ENCODE measurements around the gene TMEM132E. TPM values are rescaled to one million over a fixed set of nuclear protein-coding genes. Genes with fewer than 3 reads are reported as not detected.

The TMEM132E gene
- total and polyA plus RNA-seq, 2 of the 8 experiments (the other 6 are each of a cell fraction or from before 2014, with no cell fraction given) = 0.45 to 0.60 TPM

DNA sequence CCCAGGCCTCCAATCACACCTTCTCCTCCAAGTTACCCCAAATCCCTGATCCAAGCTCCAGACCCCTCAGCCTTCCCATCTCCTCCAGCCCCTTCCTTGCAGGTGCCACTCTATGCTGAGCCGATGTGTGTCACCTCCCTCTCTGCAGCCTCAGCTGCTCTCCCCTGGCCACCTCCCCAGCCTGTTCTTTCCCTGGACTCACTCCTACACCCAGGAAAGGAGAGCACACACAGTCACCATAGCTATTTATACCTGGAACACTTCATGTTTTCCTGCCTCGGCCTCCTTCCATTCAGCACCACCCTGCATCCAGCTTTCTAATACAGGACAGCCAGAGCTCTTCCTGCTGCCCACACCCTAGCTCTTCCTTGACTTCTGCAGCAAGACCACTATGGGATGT is 12.5 kb upstream of the TMEM132E start (continued):
- TF ChIP-seq CHD1 (IDR thresholded peaks at IDR 0.05; ENCODE audit: low read depth, low read length) (no peak), CEBPB (IDR thresholded peaks at IDR 0.05; ENCODE audit: low read depth, low read length) (no peak), CBX5 (IDR thresholded peaks at IDR 0.05; ENCODE audit: low read depth, low read length) (no peak)
- TF ChIP-seq, protein P1, sequence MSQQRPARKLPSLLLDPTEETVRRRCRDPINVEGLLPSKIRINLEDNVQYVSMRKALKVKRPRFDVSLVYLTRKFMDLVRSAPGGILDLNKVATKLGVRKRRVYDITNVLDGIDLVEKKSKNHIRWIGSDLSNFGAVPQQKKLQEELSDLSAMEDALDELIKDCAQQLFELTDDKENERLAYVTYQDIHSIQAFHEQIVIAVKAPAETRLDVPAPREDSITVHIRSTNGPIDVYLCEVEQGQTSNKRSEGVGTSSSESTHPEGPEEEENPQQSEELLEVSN (IDR thresholded peaks at IDR 0.05) = no peak

All from H1 (cell line).